ENCODE data around the gene MRPS6.

The MRPS6 gene

DNA sequence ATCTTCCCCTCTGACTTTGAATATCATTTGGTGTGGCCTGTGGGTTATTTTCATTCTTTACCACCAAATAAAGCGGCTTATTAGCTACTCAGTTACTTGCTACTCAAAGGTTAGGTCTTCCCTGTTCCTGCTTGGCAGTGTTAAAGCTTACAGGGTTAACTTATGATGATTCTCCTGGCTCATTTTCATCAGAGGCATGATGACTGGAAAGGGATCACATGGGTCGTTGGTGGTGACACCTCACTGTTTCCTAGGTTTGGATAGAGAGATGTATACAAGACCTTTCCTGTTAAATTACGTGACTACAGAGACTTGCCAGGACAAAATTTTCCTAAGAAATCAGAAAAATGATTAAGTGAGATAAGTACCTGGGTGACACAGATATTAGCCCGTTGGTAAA lies 27.4 kb downstream of the MRPS6 start:
- no peak for DNase-seq (ENCODE audit: low read depth)

DNA sequence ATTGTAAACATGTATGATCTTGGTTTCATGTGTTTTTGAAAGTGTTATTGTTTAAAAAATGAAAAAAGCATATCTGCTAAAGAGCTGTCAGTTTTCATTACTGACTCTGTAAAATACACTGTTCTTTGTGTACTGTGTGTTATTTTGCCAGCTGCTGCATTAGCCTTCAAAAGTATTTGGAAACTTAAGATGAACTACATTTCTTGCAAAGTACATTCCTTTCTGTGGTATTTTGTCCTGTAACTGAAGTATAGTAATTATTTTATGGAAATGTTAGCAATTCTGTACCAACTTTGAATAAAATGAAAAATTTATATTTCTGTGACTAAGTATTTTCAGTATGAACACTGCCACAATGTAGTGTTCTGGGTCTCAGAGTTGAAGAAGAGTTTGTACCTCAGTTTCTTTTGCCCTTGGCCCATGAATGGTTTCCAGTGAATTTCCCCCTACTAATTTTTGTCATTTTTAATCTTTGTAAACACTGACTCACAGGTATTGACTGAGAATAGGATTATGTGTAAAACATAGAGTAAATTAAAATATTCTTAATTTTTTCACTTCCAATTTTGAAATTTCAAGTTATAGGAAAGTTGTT lies 32.7 kb downstream of the MRPS6 start:
- no peak for DNase-seq (ENCODE audit: low read depth)

DNA sequence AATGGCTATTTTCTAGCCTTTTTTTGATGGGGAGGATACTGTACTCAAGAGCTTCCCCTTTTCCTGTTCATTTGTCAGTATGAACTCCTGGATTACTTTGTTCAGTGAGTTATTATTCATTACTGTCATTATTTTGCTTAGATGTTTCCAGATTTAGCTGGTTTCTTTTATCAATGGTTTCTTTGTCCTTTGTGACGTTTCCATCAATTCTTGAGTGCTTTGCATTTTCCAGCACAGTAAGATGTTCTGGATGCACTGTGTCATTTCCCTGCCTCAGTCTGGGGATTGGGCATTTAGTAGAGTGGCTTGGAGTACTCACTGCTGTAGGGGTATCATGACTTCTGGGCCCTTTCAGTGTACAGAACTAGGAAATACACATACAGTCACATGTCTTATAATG lies 34.2 kb downstream of the MRPS6 start:
- no peak for DNase-seq (ENCODE audit: low read depth)

DNA sequence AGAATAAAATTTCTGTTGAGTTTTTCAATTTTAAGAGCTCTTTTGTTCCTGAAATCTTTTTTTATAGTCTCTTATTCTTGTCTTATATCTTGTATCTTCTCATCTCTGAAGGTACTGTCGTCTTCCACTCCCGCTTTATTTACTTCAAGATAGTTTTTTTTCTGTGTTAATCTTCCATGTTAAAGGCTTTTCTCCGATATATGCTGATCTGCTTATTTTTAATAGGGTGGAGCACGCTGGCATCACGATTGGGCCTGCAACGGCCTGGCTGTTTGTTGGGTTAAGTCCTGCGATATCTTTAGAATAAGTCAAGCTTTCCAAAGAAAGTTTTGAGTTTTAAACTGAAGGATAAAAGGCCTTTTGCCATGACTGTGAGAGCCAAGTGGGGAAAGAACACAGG lies 35.7 kb downstream of the MRPS6 start:
- no peak for DNase-seq (ENCODE audit: low read depth)

DNA sequence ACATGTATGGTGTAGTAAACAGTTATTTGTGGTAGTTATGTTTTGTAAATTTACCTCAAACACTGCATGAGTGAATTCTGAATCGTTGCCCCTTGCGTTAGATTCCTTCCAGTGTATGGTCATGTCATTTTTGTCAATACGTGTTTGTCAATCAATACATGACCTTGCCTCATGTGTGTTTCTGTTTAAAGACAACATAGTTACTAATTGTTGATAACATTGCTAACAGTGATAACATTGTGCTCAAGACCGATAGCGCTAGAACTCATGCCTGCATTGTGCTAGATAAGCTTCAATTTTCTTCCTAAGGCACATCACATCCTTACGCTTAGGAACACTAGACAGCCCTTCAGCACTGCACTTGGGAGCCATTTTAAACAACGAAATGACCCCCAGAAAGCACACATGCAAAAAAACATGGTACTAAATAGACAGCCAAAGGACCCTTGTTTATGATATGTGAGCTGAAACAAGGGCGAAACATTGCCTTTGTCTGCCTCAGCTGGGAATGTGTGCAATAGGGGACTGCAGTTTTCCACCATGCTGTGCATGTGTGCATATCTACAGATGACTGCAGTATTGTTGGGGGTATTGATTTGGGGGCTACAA lies 37.3 kb downstream of the MRPS6 start:
- no peak for DNase-seq (ENCODE audit: low read depth)

DNA sequence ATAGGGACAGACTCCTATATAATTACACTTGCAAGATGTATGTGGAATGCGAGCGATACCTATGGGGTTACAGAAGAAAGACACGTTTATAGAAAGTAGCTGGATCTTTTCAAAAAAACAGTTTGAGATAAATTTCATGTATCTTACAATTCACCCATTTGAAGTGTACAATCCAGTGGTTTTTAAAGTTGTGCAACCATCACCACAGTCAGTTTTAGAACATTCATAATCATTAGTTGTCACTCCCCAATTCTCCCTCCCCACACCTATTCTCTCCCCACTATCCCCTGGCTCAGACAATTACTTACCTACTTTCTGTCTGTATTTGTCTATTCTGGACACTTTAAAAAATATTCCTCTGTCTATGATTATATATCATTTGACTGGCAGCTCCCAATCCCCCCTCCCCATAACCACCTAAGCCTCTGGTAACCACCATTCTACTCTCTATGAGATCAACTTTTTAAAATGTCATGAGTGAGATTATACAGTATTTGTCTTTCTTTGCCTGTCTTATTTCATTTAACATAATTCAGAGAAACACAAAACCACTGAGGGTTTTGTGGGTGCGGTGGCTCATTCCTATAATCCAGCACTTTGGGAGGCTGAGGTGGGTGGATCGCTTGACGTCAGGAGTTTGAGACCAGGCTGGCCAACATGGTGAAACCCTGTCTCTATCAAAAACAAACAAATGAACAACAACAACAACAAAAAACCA lies 39.1 kb downstream of the MRPS6 start:
- DNase-seq (ENCODE audit: low read depth), result no peak

DNA sequence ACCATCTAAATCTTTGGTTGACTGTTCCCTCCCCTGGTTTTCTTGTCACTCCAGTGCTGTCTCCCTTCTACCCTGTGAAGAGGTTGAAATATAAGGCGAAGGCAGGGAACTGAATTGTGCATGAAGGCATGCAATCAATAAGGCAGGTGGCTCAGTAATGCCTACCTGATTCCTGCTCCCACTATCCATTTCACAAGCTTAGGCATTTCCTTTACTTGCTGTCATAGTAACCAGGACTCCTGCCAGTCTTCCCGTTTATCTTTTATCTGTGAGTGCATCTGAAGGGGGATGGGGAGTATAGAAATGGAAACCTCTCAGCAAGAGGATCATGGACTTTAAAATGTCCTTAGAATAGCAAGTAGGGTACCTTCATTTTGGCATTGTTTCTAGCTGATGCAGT lies 40.5 kb downstream of the MRPS6 start:
- no peak for DNase-seq (ENCODE audit: low read depth)

DNA sequence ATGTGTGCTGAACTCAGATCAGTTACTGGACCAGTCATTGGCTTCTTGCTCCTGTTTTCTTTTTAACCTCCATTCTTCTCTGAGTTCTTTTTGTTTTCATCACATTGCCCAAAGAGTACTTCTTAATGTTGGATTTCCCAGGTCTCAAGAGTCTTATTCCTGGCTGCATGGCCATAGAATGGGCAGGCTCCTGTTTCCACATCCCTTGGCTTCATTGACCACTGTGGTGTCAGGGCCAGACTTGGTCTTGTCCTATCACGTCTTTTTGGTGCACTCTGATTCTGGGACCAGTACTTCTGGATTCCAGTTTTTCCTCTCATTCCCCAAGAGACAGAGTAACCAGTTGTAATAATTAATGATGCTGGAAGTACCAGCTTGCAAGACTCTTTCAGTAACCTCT lies 41.8 kb downstream of the MRPS6 start:
- no peak for DNase-seq (ENCODE audit: low read depth)

DNA sequence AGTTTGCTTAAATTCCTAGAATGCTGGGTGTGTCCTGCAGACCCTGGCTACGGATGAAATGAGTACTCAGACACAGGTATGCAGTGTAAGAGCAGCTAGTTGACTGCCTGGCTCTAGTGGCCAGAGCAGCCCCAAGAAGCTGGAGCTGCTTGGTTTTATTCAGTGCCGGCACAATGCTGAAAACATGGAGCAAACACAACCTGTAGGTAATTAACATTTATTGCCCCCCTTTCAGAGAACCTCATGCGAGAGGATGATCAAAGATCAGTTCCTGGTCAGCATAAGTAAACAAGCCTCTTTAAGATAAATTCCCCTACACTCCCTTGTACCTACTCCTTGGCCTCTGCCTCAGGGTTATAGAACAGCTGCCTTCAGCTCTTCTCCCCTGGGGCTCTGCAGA lies 43.2 kb downstream of the MRPS6 start:
- DNase-seq (ENCODE audit: low read depth), result no peak

DNA sequence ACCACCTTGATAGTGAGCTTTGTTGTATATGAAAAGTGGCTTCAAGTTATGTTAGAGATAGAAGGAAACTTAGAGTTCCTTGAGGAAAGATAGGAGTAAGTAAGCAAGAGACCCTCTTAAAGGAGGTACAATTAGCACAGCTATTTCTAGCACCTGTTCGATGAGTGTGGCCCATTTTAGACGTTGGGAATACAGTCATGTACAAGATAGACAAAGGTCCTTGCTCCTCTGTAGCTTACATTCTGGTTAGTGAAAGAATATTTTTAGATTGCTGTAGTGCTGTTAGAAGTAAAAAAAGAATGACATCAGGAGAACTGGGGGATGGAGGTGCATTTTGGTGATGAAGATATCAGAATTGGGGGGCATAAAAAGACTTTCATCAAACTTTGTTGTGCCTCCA lies 47.5 kb downstream of the MRPS6 start:
- no peak for DNase-seq (ENCODE audit: low read depth)

DNA sequence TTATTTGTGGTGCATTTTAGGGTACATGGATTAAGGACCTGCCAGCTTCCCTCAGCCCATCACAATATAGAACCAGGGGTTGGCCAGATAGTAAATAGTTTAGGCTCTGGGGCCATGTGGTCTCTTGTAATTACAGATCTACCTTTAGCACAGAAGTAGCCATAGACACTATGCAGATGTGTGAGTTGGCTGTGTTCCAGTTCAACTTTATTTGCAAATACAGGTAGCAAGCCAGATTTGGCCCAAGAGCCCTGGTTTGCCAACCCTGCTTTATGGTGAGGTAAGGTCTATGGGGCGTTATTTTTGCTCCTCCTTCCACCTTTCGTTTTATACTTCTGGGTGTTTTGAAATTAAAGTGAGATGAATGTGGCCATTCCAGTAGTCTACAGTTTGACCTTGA lies 48.7 kb downstream of the MRPS6 start:
- DNase-seq (ENCODE audit: low read depth), result no peak

DNA sequence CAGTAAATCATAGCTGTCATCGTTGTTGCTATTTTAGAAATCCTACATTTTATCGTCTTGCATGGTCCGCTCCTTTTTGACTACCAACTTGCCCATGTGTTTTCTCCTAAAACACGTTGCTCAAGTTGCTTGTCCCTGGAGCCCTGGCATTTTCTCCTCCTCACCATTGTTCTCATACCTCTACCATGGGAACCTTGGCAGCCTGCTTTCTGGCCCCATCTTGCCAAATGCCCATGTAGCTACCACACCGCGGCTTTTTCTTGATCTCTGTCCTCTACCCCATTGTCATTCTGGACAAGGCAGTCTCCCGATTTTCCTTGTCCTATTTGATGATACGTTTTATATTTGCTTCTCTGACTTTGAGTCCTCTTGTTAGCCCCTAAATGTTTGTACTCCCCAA lies 50.2 kb downstream of the MRPS6 start:
- DNase-seq (ENCODE audit: low read depth), result no peak

DNA sequence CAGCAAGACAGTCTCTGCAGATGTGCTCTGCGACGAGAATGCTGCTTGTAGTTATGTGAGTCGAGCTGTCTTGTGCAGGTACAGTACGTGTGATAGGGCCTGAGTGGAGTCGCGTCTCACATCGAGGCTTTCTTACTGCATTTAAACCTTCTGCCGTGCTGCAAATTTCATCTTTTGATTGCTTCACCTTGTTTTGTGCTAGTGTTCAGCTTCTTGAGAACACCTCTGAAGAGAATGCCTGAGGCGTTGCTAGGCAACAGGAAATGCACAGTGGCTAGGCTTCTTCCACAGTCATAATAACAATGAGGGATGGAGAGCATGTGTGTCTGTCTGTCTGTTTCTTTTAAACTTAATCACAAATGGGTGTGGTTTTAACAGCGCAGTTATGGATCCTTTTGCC lies 52.9 kb downstream of the MRPS6 start:
- no peak for DNase-seq (ENCODE audit: low read depth)

DNA sequence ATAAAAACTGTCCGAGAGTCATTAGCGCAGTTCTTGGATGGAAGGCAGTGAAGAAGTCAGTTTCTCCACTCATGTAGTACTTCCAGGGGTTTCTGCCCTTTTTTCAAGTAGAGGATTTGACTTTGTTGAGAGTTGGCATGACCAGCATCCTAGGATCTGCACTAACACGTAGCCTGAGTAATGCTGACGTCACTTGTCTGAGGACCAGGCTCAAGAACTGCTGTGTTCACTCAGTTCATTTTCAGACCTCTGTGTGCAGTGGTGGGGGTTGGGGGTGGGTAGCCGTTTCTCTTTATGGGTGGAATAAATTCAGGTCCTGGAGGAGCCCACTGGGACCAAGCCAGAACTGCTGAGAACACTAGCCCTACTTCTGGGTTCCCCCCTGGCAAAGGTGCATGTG lies 53.3 kb downstream of the MRPS6 start:
- DNase-seq (ENCODE audit: low read depth), result no peak

DNA sequence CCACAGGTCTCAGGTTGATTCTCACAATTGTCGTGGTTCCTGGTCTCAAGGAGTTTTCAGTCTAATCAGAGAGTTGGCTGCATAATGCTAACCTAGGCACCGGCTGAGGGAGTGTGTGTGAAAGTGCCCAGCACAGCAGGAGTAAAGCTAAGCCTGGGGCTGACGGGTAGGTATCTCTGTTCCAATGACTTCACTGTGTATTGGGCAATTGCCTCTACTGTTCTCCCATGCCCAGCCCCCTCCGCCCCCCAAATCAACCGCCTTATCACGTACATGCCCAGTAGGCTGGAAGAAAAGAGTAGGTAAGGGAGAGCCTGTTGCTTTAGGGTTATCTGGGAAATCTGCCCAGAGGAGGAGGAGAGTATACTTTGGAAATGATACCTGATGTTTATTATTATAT lies 54.7 kb downstream of the MRPS6 start:
- DNase-seq (ENCODE audit: low read depth), result no peak

DNA sequence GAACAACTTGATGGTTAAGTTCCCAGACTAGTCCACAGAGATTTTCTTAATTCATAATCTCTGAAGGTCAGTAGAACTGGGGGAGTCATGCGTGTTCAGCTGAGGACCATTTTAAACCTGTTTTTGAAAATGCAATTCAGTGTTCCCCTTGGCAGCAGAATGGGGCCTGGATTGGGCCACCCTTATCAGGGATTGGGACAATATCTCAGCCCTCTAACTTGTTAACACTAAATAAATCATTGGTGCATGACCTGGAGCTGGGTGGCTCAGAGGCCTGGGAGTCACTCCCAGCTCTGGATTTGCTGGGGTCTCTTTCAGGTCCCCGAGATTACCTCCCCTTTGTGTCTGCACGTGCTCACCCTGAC lies 55.3 kb downstream of the MRPS6 start:
- no peak for DNase-seq (ENCODE audit: low read depth)

DNA sequence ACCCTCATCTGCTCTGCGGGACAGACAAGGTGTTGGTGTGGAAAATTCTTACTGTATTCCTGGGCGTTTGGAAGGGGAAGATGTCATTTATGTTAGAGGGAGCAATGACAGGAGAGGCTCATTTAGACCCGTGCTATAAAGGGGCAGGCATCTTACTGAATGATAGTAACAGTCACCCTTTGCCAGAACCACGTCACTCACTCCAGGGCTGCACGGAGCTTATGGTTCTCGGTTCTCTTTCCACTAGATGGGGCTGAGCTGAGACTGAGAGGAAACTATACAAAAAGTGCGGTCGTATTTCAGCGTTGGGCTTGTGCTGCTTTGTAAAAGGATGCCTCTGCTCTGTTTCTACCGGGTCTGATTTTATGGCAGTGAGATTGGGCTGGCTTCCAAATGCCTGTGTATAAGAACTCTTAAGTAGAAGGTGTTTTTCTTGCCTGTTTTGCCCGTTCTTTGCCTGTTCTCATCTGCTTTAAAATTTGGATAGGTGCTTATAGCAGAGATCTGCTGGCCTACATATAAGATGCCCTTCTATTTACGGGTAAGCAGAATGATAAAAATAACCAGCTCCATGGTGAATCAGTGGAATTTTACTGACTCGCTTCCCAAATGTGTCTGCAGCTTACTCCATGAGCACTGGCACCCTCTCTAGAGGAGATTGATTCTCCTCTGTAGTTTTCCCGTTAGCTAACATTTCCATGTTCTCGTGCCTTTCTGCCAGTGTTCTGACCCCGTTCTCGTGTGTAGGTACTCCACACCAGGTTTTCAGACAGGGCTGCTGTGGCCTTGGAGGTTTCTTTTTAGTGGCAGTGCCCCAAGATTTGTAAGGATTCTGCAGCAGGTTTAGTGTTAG lies 55.9 kb downstream of the MRPS6 start:
- peak; percentile 57 for DNase-seq (ENCODE audit: low read depth)

DNA sequence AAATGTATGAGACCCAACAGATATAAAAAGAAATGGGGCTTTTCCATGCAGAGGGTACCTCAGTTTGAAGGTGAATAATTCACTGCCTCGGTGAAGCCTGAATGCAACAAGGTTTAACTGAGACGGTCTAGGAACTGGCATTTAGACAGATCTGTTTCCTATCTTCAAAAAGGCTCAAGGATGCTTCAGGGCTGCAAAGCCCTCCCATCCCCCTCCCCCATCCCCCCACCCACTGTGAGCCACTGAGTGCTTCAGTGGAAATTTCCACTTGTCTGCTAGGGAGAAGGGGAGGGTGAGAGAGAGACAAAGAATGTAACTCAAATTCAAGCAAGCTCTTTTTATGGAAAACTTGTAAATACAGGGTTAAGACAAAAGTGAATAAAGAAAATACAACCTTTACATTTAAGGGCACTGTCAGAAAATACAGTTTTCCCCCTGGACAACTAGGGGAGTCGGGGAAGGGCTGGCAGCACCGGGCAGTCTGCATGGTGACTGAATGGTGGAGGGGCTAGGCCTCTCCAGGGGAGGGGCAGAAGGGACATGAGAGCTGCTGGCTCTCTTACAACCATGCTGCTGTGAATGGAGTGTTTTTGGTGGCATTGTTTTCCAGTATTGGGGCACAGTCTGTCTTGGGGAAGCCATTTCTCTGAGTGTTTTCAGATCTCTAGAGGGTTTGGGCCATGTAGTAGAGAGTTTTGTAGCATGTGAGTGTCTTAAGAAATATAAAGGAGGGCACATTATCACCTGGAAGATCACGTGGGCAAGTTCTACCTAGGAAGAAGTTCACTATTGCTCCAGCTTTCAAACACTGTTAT lies 56.7 kb downstream of the MRPS6 start:
- no peak for DNase-seq (ENCODE audit: low read depth)

DNA sequence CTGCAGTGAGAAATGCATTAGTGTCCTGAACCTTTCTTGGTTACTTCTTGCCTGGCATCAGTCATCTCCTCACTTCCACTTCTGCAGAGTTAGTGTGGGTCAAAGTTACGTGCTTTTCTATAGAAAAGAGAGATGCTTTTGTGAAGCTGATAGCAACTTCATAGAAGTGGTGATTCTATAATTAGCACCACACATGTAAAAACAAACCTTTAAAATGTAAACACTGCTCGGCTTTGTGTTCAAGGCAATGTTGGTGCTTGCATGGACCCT lies 57.3 kb downstream of the MRPS6 start:
- no peak for DNase-seq (ENCODE audit: low read depth)

DNA sequence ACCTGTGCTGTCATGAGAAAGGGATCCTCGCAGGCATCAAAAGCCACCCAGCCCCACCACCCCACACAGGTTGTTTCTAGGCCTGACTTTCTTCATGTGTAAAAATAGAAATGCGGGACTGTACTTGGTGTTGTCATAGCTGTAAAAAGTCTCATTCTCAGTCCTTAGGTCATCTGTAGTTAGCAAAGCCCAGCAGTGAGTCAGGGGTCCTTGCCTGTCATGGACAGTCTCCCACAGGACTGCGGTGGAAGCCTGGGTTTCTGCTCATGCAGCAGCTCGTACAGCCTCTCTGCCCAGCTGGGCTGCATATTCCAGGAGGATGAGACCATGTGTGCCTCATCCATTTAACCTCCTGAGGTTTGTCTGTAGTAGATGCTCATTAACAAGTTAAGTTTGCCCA lies 58.2 kb downstream of the MRPS6 start:
- no peak for DNase-seq (ENCODE audit: low read depth)

DNA sequence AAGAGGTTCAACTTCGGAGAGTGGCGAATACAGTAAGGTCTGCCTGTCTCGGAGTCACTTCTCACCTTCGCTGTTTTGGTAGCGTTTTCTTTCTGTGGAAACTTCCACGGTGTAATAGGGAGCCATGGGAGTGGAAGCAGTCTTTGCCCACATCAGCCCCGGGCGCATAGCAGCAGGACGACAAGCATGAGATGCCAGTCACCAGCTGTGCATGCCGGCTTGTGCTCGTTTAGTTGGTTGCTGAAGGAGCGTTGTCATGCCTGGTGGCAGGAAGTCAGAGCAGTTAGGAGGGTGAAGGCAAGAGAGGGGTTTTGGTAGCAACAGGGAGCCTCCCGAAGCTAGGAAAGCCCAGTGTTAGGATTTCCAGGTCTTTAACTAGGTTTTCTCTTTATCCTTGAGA lies 58.8 kb downstream of the MRPS6 start:
- DNase-seq (ENCODE audit: low read depth), result no peak

DNA sequence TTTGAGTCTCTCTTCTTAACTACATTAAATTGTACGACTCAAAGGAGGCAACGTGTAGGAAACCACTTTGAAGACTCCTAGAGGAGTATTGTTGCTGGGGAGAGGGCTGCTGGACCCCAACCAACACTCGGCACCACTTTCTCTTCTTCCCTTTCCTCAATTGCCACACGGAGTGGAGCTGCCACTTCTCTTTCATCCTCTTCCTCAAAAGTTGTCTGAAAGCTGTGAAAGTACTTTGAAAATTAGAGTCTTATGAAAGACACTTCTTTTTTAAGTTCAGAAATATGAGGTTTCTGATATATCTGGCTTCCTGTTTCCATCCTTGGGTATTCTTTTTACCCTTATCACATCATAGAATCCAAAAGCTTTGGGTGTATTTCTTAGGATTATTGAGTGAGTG lies 59.5 kb downstream of the MRPS6 start:
- DNase-seq (ENCODE audit: low read depth), result no peak

Measured in stimulated activated CD4-positive, alpha-beta T cell treated with anti-CD3 and anti-CD28 coated beads, Interleukin-2, amount 100 ng/mL, for 4 hours (primary cell).